Head of caudate nucleus (tissue), 42 donors: ENCODE results near the gene ALPI.
"Not testable (repeated sequence)": the region's sequence is repeated elsewhere in the genome, so short reads cannot be mapped to it uniquely, and the experiment has no call there.

Experiments
- DNase-seq, 42 donors: peaks; one replicate each; pipeline versions ENCODE4 v3.0.0 to v3.0.0-alpha.2; 2020 to 2021; ENCODE audit warnings: mixed read lengths in 7 of 42
- intact Hi-C: fragments of 100-400 bp; cut with DNase I; formaldehyde crosslinking; loops from one replicate; pipeline ENCODE4 v1.15.0; 2022

ALPI gene

GRCh38 chr2:232451645-232452044, 4.3 kb upstream of the ALPI start:
- peak in 2 of 42 donors; percentile 2 to 10 for DNase-seq
- intact Hi-C loops = not testable (repeated sequence)

DNA sequence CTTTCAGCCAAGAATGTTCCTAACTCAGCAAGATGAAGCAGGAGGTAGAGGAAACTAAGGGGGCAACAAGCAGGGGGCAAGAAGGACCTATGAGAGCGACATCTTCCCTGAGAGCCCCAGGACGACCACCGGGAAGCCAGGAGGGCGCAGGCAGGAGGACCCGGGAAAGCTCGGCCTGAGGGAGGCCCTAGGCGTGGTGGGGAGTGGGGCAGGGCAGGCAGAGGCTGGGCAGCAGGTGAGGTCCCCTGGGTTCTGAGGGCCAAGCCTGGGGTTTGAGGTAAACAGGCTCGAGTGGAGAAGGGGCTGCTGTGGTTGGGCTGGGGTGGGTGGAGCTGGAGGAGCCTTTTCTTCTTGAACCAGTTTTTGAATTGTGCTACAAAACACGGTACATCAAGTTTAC, 1.3 kb upstream of the ALPI start:
- peak in 2 of 42 donors; percentile 13 to 15 for DNase-seq
- intact Hi-C loops = no loop called here

- DNase-seq = peak in 1 of 42 donors; percentile 24
- intact Hi-C loops = no loop called here
Measured at GRCh38 chr2:232456296-232457120, 555 bp downstream of the ALPI start.

DNA sequence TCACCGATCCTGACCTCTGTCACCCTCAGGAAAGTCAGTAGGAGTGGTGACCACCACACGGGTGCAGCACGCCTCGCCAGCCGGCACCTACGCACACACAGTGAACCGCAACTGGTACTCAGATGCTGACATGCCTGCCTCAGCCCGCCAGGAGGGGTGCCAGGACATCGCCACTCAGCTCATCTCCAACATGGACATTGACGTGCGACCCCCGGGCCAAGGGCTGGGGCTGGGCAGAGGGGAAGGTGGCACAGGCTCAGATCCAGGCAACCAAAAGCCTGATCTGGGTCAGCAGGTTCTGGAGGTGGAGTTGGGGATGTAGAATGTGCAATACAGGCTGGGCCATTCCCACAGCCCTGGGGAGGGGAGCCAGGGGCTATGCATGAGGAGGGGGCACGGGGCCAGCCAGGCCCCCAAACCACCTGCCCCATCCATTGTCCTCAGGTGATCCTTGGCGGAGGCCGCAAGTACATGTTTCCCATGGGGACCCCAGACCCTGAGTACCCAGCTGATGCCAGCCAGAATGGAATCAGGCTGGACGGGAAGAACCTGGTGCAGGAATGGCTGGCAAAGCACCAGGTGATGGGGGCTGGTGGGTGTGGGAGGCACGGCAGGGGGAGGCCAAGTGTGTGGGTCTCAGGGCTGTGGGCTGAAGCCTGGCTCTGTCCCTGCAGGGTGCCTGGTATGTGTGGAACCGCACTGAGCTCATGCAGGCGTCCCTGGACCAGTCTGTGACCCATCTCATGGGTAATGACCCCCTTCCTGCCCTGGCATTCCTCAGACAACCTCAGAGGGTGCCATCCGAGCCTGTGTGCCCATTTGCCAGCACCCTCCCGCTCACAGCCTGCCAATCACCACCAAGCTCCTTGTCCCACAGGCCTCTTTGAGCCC, 1.4 kb downstream of the ALPI start:
- intact Hi-C loops = no loop called here
- DNase-seq = peak in 1 of 42 donors; percentile 10

DNA sequence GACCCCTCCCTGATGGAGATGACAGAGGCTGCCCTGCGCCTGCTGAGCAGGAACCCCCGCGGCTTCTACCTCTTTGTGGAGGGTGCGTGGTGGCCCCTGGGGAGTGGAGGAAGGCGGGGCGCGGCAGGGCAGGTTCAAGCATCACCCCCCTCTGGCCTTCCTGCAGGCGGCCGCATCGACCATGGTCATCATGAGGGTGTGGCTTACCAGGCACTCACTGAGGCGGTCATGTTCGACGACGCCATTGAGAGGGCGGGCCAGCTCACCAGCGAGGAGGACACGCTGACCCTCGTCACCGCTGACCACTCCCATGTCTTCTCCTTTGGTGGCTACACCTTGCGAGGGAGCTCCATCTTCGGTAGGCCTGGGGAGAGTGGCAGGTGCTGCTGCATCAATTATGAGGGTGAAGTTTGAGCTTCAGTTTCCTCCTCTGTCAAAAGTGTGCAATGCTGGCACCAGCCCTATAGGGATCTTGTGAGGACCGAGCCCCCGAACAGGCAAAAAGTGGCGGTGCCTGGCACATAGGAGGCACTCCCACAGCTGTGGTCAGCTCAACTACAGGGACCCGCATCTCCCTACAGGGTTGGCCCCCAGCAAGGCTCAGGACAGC, 2.2 kb downstream of the ALPI start:
- peak in 1 of 42 donors; percentile 10 for DNase-seq
- intact Hi-C loops = no loop called here

DNA sequence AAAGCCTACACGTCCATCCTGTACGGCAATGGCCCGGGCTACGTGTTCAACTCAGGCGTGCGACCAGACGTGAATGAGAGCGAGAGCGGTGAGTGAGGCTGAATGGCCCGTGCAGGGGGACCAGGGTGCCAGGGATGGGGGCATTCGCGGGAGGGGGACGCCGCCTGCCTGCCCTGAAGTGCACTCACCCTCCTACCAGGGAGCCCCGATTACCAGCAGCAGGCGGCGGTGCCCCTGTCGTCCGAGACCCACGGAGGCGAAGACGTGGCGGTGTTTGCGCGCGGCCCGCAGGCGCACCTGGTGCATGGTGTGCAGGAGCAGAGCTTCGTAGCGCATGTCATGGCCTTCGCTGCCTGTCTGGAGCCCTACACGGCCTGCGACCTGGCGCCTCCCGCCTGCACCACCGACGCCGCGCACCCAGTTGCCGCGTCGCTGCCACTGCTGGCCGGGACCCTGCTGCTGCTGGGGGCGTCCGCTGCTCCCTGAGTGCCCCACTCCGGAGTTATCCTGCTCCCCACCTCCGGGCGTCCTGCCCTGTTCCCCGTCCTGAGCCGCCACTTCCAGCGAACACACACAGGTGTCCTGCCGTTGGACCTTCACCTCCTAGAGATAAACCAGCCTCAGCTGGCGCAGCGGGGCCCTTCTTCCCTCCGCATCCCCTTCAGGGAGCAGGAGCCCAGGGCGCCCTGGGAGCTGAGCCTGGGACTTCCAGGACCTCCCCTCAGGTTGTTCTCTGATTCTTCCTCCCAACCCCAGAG, 2.9 kb downstream of the ALPI start:
- intact Hi-C loops = no loop called here
- peak in 1 of 42 donors; percentile 14 for DNase-seq

DNA sequence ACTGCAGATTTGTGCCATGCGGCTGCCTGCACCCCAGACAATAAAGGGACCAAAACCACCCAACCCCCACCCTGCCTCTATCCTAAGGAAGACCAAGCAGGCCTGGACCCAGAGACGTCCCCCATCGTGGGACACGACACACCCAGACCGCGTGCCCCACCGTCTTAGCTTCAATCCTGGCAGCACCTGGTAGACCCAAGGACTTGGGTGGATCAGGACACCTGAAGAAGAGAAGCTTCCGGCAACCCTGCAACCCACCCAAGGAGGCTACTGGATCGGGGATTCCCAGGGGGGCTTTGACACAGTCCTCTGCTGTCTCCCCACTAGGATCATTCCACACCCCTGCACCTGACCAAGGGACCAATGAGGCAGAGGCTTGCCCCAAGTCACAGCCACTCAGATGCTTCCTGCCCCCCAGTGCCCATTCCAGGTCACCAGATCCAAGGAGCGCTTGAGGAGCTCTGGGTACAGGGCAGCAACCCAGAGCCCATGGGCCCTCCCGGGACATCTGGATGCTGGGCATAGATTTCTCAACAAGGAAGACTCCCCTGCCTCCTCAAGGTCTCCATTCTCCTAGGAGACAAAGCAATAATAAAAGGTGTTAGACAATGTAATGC, 3.6 kb downstream of the ALPI start:
- peak in 2 of 42 donors; percentile 2 to 5 for DNase-seq
- intact Hi-C loops = no loop called here

DNA sequence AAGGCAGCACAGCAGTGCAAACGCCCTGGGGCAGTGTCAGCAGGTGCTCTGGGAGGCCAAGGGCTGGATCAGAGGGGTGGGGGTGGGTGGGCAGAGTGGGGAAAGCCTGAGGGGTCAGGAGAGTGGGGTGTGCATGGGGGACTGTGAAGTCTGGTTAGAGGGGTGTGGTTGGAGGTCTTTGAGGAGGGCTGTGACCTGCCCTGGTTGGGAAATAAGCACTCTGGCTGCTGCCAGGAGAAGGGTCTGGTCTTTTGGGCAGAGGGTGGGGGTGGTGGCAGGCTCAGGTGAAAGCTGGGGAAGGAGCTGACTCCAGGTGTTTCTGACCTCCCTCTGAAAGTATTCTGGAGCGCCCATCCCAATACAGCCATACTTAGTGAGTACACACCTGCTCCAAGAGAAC, 4.2 kb downstream of the ALPI start:
- peak in 1 of 42 donors; percentile 1 for DNase-seq
- intact Hi-C loops = no loop called here

DNA sequence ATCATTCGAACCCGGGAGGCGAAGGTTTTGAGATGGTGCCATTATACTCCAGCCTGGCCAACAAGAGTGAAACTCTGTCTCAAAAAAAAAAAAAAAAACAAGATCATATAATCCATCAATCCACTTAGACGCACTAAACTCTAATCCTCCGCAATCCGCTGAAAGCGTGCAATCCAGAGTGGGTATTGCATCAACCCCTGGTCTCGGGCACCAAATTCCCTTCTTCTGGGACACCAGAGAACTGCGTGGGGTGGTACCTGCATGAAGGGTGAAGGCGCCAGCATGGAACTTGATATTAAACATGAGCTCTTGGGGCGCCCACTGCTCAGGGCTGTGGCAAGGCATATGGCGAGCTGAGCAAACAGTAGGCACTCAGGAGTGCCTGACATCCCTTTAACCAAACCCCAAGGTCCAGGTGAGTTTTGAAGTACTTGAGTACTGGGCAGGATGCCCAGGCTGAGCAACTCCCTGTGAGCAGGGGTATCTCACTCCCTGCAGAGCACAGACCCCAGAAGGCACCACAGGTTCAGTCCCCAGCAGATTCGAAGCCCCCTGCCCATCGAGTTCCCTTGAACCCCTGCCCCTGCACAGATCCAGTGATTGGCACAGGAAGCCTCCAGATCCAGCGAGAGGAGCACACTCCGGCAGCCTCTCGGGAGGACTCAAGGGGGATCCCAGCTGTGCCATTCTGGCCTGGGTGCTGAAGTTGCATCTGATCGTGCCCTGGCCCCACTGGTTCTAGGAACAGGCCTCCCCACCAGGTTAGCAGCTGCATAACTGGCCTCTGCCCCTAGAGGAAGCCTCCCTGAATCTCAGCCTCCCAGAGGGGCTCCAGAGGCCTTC, 8.0 kb downstream of the ALPI start:
- DNase-seq = peak in 2 of 42 donors; percentile 8 to 20
- intact Hi-C loops = no loop called here

- DNase-seq = peak in 2 of 42 donors; percentile 6 to 20
Measured at GRCh38 chr2:232464544-232464885, 8.6 kb downstream of the ALPI start.

GRCh38 chr2:232465061-232465460, 9.1 kb downstream of the ALPI start:
- peak in 1 of 42 donors; percentile 17 for DNase-seq
- intact Hi-C loops = no loop called here

More at GRCh38 chr2:232464544-232464885, 8.6 kb downstream of the ALPI start:
- intact Hi-C loops = no loop called here

DNA sequence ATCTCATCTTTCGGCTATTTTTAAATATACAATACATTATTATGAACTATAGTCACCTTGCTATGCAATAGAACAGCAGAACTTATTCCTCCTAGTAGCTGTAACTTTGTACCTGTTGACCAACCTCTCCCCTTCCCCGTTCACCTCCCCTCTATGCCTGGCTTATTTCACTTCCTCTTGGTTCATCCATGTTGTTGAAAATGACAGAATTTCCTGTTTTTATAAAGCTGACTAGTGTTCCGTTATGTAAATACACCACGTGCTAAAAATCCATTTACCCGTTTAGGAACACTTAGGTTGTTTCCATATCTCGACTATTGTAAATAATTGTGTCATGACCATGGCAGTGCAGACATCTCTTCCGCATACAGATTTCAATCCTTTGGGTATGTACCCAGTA, 10.3 kb downstream of the ALPI start:
- intact Hi-C loops = no loop called here
- no peak for DNase-seq

- DNase-seq = peak in 1 of 42 donors; percentile 8
- intact Hi-C loops = no loop called here
Measured at GRCh38 chr2:232473467-232473890, 17.5 kb downstream of the ALPI start.

GRCh38 chr2:232476045-232476444, 20.1 kb downstream of the ALPI start:
- intact Hi-C loops = no loop called here
- no peak for DNase-seq

DNA sequence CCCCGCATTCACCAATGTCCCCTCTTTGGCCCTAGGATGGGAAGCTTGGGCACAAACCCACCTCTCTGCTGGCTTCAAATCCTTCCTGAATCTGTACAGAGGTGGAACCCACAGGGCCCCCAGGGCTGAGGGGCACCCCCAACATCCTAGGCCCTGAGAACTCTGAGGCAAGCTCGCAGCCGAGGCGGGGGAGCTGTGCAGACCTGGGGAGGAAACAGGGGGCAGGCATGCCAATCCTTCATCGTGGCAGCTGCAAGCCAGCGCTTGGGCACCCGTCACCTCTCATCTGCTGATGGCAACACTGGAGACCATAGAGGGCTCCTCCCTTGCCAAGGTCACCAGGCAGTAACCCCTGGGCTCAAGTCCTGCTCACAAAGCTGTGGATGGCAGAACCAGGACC, 20.8 kb downstream of the ALPI start:
- no peak for DNase-seq
- intact Hi-C loops = no loop called here

DNA sequence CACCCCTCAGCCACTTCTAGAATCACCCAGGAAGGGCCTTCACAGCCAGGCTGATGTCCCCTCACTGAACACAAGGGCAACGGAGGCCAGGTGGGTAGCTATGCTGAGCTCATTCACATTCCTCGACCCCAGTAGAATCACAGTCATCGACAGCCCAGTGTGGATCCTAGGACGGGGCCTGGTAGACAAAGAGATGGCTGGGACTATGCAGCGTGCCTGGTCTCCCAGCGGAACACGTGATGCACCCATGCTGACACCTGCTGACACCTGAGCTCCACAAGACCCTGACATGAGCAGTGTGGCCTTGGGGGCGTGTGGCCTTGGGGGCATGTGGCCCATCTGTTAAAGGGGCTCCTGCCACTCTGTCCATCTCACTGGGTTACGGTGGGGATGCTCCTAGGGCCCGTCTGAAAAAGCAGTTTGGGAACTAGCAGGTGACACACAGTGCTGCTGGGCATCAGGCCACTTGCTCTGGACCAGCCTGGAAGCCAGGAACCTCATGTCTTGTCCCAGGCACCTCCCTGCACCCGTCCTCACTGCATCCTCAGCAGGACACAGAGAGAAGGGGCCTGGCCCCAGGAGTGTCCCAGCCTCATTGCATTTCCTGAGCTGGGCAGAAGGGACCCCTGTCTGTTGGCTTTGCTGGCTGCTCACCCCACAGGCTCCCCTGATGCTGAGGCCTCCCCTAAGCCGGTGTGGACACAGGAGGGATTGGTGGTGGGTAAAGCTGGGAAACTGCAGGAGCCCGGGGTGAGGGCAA, 22.0 kb downstream of the ALPI start:
- intact Hi-C loops = no loop called here
- DNase-seq = no peak
